Stimulated activated naive CD4-positive, alpha-beta T cell treated with Interleukin-2 at 50 U/mL for 16 hours (primary cell): ENCODE measurements around the gene RABL2B.
A peak's percentile ranks its signal among the peaks of the same experiment; 100 is the strongest.

Experiments used
- DNase-seq: peaks from one replicate; lab custom pipeline; 2025; lab: John Stamatoyannopoulos, UW

The RABL2B gene

DNA sequence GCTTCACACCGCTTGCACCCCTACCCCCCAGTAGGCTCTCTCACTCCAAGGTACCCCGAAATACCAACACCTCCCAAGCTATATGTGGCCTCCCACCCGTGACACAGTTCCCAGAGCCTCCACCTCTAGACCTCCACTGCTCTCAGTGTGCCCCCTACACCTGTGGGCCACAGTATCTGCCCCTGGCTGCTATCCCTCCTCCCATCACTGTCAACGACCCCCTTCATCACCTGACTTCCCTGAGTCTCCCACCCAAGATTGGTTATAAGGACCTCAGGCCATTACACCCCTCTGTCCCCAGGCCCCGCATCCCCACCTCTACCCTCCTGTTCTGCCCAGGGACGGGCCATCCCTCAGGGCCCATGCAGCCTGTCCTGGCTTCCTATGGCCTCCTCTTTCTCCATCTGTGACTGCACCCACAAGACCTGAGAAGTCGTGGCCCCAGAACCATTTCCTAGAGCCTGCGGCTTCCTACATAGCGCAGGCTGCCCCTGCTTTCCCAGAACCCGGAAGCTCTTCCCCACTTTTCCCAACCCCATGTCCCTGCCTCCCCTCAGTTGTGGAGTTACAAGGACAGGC is 44.7 kb downstream of the RABL2B start:
- no peak for DNase-seq

DNA sequence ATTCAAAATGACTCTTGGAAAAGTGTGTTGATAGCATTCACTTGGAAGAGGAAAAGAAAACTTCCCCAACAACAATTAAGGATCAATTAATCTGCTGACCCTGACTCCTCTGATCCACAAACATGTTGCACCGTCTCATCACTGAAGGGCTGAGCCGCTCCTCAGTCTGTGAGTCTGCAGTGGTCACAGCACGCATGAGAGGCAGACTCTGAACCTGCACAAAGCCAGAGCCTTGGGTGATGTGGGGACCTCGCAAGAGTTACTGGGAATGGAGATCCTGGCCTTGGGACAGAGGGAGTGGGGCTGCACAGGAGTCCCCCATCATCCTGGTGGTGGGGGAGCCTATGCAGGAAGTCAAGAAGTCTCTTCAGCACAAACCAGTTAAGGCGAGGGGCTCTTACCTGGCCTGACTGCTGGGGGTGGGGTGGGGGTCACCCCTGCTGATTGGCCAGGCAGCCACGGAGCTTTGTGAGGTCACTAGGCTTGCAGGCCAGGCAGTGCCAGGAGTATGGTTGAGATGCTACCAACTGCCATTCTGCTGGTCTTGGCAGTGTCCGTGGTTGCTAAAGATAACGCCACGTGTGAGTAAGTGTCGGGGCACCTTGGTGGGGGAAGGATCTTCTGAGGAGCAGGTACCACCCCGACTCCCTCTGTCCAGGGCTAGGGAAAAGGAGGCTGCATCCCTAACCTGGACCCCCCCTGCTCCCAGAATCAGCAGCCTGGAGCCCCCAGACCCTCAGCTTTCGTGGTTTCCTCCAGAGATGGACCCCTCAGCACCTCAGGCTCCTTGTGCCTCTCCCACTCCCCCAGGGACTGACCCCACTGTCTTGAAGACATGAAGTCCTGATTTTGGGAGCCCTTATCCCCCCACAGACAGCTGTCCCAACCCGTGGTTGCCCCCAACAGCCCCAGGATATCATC is 45.4 kb downstream of the RABL2B start, which contains the start of gene ACR:
TSS of gene ACR (plus strand) at position 477 of the 921 bp plus-strand sequence. CDS start at position 509, 32 bp downstream.
- no peak for DNase-seq

DNA sequence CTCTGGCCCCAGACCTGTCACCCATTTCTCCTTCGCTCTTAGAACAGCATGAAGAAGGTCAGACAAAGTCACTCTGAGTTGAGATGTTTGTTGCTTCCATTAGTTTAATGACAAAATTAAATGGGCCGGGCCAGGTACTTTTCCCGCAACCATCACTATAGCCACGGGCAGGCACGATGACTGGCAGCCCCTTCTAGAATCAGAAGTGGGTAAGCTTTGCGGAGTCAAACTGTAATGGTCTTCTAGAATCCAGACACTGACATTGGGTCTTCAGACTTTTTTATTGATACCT is 47.8 kb downstream of the RABL2B start:
- DNase-seq = no peak

DNA sequence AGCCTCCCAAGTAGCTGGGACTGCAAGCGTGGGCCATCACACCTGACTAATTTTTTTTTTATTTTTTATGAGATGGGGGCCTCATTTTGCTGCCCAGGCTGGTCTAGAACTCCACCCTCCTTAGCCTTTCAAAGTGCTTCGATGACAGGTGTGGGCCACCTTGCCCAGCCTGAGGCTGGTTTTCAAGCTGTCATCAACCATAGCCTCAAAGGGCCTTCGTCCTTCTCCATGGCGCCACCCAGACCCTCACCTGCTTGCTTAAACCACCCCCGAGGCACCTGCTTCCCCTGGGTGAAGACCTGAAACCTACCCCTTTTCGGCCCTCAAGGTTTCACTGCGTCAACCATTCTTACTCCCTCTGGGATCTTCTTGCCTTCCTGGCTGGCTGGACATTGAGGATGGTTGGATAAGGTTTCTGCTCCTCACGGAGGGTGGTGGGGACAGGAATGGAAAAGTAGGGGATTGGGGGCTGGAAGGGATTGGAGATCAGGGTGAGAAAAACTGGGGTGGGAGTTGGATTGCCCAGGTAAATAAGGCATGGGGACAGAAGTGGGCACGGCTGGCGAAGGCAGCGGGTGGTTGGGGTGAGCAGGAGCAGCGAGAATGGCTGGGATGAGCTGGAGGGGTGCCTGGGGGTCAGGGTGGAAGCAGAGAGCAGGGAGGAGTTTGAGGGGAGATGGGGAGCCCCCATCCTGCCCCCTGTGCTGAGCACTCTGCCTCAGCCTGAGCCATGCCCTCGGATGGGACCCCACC is 48.3 kb downstream of the RABL2B start:
- DNase-seq = no peak

DNA sequence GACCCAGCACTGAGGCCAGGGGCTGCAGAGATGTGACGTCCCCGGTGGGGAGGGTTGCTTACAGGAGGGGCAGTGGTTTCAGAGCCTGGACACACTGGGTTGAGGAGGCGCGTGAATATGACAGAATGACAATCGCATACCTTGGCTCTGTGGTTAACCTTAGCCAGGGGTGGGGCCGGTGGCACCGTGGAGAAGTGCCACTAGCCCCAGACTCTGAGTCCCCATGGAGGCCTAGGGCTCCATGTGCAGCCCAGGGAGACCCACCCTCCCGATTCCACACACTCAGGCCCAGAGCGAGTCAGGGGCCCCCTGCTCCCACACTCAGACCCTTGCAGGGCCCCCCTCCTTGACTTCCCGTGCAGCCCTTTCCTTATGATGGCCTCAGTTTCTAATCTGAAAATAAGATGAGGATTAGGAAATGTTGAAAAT is 49.1 kb downstream of the RABL2B start:
- no peak for DNase-seq

DNA sequence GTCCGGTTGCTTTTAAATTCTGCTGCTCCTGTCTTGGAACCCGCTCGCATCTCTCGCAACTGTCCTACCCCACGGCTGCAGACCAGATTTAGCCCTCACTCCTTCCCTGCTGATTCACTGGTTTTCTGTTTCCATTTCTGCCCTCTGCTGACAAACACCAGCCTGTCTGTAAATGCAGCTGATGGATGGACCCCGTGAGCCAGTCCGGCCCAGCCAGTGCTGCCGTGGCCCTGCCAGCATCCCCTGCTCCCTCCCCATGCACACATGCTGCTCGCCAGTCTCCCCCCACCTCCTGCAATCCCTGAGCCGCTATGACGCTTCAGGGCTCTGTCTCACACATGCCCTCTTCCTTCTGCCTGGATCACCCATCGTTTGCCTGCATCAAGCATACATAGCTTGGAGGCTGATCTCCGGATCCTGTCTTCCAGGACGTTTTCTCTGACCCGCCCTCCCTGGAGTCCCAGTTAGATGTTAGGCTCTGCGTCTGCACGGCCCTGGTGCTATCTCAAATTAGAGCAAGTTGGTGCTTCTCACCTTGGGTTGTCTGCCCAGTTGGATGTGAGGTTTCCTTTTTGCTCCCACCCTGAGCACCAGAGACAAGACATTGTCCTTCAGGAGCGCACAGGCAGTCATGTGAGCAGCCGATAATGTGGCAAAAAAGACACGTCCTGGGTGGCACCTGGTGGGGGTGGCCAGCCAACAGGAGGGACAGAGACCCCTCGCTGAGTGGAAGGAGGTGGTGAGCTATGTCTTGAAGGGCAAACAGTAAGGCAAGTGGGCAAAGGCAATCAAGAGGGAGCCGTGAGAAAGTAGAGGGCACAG is 49.7 kb downstream of the RABL2B start:
- no peak for DNase-seq

DNA sequence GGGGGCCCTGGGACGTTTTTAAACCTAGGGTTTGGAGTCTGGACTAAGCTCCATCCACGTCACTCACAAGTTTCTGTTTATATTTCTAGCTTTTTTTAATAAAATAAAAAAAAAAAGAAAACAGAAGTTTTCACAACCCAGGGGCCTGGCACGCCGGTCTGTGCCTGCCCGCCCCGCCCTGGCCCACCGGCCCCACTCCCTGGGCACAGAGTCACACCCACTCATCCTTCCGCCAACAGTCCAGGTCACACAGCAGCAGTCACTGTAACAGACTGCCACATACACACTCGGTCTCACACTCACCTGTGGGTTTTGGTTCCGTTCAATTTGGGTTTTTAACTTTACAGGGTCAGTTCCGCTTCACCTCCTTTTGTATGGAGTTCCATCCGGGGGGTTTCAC is 50.8 kb downstream of the RABL2B start:
- no peak for DNase-seq

DNA sequence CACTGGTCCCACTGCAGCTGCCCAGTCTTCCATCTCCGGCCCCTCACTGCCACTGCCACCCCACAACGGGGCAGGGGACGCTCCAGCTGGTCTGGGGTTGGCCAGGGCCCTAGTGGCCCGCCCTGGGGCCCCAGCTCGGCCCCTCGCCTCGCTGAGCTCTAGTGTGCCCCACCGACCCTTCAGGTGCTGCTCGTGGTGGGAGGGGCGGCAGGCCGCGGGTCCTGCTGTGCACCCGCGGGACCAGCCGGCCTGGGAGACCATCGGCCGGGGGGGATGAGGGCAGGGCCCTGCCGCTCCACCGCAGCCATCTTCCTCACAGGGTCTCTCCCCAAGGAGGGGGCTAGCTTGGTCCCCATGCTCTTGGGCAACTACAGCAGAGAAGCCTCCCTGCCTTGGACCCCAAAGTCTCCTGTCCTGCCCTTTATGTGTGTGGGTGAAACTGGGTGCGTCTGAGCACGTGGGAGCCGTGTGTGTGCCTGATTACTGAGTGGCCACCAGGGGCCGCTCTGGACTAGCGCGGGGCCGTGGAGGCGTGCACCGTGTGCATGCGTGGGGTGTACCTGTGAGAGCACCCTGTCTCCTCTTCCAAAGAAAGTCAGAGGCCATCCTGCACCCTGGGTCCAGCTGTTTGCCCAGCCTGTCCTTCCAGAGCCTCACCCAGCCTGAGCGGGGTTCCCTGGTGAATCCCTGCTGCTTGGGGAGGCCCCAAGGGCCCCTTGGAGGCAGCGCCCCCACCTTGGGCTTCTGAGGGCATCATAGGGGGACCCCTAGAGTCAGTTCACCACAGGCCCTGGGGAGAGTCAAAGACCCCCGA is 51.4 kb downstream of the RABL2B start:
- peak; percentile 50 for DNase-seq

DNA sequence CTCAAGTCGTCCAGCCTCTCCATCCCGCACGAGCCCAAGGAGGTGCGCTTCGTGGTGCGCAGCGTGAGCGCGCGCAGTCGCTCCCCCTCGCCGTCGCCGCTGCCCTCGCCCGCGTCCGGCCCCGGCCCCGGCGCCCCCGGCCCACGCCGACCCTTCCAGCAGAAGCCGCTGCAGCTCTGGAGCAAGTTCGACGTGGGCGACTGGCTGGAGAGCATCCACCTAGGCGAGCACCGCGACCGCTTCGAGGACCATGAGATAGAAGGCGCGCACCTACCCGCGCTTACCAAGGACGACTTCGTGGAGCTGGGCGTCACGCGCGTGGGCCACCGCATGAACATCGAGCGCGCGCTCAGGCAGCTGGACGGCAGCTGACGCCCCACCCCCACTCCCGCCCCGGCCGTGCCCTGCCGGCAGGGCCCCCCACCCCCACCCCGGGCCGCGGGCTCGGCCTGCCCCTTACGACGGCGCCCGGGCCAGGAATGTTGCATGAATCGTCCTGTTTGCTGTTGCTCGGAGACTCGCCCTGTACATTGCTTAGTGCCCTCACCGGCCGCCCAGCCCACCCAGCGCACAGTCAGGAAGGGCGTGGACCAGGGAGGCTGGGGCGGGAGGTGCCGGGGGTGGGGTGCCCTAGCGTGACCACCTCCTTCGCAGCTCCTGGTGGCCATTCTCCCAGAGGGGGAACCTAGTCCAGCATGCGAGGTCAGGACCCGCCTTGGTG is 52.3 kb downstream of the RABL2B start:
- DNase-seq = no peak

DNA sequence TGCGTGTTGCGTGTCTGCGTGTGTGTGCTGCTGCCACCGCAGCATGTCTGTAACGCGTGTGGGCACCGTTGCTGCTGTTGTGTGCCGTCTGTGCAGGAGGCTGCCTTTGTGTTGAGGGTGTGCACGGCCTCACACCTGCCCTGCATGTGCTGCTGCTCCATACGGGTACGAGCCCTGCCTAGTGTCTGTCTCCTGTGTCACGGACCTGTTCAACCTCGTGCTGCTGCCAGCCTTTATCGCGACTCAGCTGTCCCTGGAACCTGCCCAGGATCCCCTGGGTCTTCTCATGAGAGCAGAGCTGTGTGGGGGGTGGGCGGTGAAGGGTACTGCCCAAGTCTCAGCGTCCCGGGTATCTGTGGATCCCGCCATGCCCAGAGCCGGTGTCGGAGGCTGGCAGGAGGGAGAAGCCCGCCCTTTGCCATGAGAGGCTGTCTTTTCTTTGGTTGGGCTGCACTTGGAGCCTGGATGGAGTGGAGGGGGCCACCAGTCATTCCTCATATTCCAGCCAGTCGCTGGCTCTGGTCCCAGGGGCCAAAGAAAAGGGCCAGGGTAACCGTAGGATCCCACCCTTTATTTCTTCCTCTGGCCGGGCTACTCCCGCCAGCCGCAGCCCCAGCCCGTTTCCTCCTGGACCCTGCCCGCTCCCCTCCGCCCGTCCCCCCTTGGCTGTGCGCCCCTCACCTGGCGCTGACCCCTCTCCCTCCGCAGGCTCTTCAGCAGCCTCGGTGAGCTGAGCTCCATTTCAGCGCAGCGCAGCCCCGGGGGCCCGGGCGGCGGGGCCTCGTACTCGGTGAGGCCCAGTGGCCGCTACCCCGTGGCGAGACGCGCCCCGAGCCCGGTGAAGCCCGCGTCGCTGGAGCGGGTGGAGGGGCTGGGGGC is 53.2 kb downstream of the RABL2B start:
- DNase-seq = no peak

DNA sequence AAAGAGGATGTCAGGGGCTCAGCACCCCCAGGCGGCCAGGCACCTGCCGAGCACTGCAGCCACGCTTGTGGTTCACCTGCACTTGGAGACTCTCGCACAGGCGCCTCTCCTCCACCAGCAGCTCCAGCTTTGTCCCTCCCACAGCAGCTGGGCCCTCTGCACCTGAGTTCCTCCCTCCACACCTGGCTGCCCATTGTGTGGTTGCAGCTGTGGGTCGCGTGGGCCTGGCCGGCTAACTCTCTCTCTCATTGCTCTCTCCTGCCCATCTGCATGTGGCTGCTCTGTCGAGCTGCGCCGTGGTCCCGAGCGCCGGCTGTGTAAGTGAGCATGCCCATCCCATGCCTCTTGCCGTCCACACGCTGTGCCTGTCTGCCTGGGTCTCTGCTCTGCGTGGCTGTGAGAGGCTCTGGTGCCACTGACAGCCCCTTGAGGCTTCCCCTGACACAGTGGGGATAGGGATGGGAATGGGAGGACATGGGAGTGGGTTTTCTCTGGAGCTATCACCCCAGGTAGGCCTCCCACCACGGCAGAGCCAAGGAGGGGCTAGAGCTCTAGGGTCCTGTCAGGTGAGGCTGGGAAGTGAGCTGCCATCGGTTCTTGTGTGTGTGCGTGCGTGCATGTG is 53.9 kb downstream of the RABL2B start:
- DNase-seq = no peak

DNA sequence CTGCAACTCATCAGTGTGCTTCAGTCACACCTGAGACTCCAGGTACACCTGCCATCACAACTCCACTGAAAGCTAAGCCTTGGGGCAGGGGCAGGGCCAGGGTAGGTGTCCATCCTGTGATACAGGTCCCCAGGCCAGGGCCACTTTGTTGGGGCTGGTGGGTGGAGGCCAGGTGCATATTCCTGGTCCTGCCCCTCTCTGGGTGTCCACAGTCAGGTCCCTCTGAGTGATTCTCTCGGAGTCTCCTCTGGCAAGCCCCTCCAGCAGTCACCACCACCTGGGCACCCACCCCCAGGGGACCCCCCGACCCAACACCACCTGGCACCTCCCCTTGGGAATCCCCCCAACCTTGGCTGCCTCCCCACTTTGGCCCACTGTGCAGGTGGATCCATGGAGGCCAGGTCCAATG is 54.9 kb downstream of the RABL2B start:
- no peak for DNase-seq

DNA sequence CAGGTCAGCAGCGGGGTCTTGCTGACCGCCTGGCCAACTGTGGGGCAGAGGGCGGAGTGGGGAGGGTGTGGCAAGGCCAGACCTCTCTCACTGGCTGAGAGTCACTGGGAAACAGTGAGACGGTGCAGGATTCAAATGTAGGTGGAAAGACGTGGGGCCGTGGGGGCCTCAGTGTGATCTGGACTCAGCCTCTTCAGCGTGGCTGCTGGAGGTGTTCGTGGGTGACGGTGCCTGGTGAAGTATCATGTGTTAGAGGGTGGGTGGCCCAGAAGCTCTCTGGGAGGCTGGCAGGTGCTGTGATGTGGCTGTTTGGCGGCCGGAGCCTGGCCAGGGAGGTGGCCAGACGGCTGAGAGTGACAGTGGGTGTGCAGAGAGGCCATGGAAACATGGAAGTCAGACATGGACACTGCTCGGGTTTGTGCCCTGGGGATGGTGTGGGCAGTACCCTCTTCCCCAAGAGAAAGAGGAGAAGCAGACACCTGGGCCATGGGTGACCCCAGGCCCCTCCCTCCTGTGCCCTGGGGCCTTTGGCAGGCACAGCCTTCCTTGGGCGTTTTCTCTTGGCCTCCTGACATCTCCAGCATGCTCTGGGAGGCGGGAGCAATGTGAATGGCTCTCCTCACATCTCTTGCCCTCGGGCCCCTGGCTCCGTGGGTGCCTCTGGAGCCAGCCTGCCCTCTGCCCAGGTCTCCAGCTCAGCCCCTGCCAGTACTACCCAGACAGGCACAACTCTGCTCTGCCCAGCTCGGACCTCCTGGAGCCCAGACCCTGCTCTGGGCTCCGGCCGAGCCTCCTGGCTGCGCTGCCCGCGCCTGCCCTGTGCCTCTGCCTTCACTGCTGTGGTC is 55.5 kb downstream of the RABL2B start:
- no peak for DNase-seq

DNA sequence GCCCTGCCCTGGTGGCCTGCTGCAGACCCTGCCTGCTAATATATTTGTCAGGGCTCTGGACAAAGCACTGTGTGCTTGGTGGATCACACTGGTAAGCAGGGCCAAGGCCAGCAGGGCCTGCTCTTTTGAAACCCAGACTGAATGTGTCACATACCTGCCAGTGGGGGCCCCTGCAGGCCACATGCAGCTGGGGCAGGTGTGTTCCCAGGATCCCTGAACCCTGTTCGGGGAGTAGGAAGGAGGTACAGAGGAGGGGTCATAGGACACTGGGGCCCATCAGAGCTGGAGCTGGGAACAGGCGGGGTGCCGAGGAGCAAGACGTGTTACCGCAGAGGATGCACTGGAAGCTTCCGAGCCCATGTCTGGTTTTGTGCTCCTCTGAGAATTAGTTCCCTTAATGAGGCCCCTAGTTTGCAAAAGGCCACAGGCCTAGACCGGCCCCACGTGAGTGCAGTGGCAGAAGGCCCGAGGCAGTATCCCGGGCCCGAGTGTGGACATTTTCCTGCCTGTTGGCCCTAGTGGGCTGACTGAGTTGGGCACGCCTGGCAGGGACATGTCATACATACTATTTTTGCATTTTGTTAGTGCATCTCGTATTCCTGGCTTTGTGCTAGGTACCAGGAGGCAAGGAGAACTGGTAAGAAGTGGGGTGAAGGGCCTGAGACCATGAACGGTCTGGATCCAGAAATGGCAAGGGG is 56.6 kb downstream of the RABL2B start:
- no peak for DNase-seq

DNA sequence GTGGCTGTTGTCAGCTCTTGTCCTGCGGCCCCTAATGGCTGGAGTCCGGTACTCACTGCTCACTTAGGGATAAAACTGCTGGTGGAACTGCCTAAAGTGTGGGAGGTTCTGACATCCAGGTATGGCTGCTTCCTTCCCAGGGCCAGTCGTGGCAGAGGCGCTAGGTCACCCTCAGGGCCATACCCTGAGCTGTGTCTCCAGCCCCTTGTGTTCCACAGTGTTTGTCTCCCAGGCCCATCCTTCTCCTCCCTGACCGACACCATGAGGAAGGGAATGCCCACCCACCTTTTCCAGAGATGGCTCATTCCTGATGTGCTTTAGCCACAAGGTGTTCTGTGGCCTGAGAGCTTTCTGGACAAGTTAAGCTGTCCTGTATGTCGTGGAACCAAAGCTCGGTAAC is 57.8 kb downstream of the RABL2B start:
- DNase-seq = no peak

DNA sequence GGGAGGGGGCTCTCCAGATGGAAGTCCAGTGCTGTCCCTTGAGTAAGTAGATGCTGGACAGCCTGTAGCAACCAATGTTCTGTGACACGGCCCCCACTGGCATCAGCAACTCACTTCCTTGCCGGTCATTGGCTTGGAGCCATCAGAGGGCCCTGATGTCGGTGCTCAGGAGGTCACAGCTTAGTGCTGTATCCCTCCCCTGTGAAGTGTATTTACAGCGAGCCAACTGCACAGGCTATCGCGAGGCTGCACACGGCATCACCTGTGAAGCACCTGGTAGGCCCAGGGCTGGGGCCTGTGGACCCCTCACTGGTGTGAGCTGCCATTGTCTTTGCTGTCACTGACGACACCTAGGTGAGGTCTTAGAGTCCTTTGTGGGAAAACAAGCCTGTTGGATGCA is 58.8 kb downstream of the RABL2B start:
- no peak for DNase-seq

DNA sequence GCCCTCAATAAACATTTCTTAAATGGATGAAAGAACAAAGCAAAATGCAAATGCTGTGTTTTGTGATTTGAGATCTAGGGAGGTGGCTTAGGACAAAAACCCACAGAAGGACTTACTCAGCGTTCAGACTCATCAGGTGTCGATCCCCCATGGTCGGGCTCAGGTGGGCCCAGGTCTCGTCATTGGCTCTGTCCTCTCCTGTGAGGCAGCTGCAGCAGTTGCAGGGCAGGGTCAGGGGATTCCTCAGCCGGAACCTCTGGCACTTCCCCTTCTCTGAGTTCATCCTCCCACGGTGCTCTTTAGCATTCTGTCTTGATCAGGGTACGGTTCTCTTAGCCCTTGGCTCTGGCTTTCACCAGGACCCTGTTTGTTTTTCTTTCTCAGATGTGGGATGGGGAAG is 59.4 kb downstream of the RABL2B start:
- DNase-seq = no peak
